SK-N-SH treated with all-trans-retinoic acid at 6 μM for 48 hours (cell line): ENCODE results near the gene IL17RA.
"Not testable (repeated sequence)": the region's sequence is repeated elsewhere in the genome, so short reads cannot be mapped to it uniquely, and the experiment has no call there.

ENCODE experiments used
- ATAC-seq: fragments of 200-7000 bp; cut with Tn5 transposase; 3 replicates; pipeline ENCODE4 v1.9.1; 2020; ENCODE audit warnings: mild to moderate bottlenecking, moderate library complexity
- BACH2 ChIP-seq: fragments of 250-450 bp; sonication (Bioruptor Pico); IDR thresholded peaks from 2 replicates; pipeline ENCODE4 v1.9.0; 2021; ENCODE audit warnings: mild to moderate bottlenecking, borderline replicate concordance
- CREB5 ChIP-seq: fragments of 250-450 bp; sonication (Bioruptor Pico); IDR thresholded peaks from 2 replicates; pipeline ENCODE4 v1.5.1; 2020; ENCODE audit warnings: low read depth, mild to moderate bottlenecking, moderate library complexity
- CSDC2 ChIP-seq: fragments of 250-450 bp; sonication (Bioruptor Pico); IDR thresholded peaks from 2 replicates; pipeline ENCODE4 v1.5.0; 2020; ENCODE audit warnings: mild to moderate bottlenecking, moderate library complexity
- ESRRG ChIP-seq: fragments of 250-450 bp; sonication (Bioruptor Pico); IDR thresholded peaks from 2 replicates; pipeline ENCODE4 v1.6.1; 2021; ENCODE audit warnings: mild to moderate bottlenecking
- GLIS3 ChIP-seq: fragments of 250-450 bp; sonication (Bioruptor Pico); IDR thresholded peaks from 2 replicates; pipeline ENCODE4 v1.5.0; 2020; ENCODE audit warnings: mild to moderate bottlenecking, moderate library complexity
- OSR1 ChIP-seq: fragments of 250-450 bp; sonication (Bioruptor Pico); IDR thresholded peaks from 2 replicates; pipeline ENCODE4 v1.8.0; 2022; ENCODE audit warnings: moderate library complexity, mild to moderate bottlenecking, inconsistent platforms
- PPARA ChIP-seq: fragments of 250-450 bp; sonication (Bioruptor Pico); IDR thresholded peaks from 2 replicates; pipeline ENCODE4 v1.5.0; 2020; ENCODE audit warnings: mild to moderate bottlenecking, borderline replicate concordance
- RARB ChIP-seq: fragments of 250-450 bp; sonication (Bioruptor Pico); IDR thresholded peaks from 2 replicates; pipeline ENCODE4 v1.8.0; 2021; ENCODE audit warnings: mild to moderate bottlenecking, moderate library complexity
- SNAI2 ChIP-seq: fragments of 250-450 bp; sonication (Bioruptor Pico); IDR thresholded peaks from 2 replicates; pipeline ENCODE4 v1.5.0; 2020; ENCODE audit warnings: mild to moderate bottlenecking, moderate library complexity
- TCF4 ChIP-seq: fragments of 250-450 bp; sonication (Bioruptor Pico); IDR thresholded peaks from 2 replicates; pipeline ENCODE4 v1.8.0; 2021; ENCODE audit warnings: mild to moderate bottlenecking, moderate library complexity, borderline replicate concordance
- TOX ChIP-seq: fragments of 250-450 bp; sonication (Bioruptor Pico); IDR thresholded peaks from 2 replicates; pipeline ENCODE4 v1.8.0; 2021; ENCODE audit warnings: mild to moderate bottlenecking, moderate library complexity, borderline replicate concordance
- ZC3H10 ChIP-seq: fragments of 250-450 bp; sonication (Bioruptor Pico); IDR thresholded peaks from 2 replicates; pipeline ENCODE4 v1.5.1; 2021; ENCODE audit warnings: mild to moderate bottlenecking, moderate library complexity
- ZFP3 ChIP-seq: fragments of 250-450 bp; sonication (Bioruptor Pico); IDR thresholded peaks from 2 replicates; pipeline ENCODE4 v1.5.0; 2020; ENCODE audit warnings: mild to moderate bottlenecking, moderate library complexity
- ZFP30 ChIP-seq: fragments of 450-650 bp; formaldehyde crosslinking; IDR thresholded peaks from 2 replicates; pipeline ENCODE4 v1.5.0; 2022; ENCODE audit warnings: mild to moderate bottlenecking, moderate library complexity
- ZNF565 ChIP-seq: fragments of 450-650 bp; formaldehyde crosslinking; conservative IDR thresholded peaks from 2 replicates; pipeline ENCODE4 v1.5.0; 2020; ENCODE audit warnings: low read depth, mild to moderate bottlenecking, moderate library complexity
- ZNF70 ChIP-seq: fragments of 450-650 bp; formaldehyde crosslinking; IDR thresholded peaks from 2 replicates; pipeline ENCODE4 v1.5.0; 2020; ENCODE audit warnings: mild to moderate bottlenecking, moderate library complexity
- ZNF8 ChIP-seq: fragments of 450-650 bp; formaldehyde crosslinking; IDR thresholded peaks from 2 replicates; pipeline ENCODE4 v1.5.0; 2020; ENCODE audit warnings: mild to moderate bottlenecking, moderate library complexity
- TF ChIP-seq, protein P1 (sequence below): fragments of 250-450 bp; sonication (Bioruptor Pico); IDR thresholded peaks from 2 replicates; pipeline ENCODE4 v1.8.0; 2021; ENCODE audit warnings: low read depth, mild to moderate bottlenecking, moderate library complexity, borderline replicate concordance
- TF ChIP-seq, protein P2 (sequence below): fragments of 250-450 bp; sonication (Bioruptor Pico); IDR thresholded peaks from 2 replicates; pipeline ENCODE4 v1.5.0; 2020; ENCODE audit warnings: mild to moderate bottlenecking, moderate library complexity
- TF ChIP-seq, protein P3 (sequence below): fragments of 250-450 bp; sonication (Bioruptor Pico); IDR thresholded peaks from 2 replicates; pipeline ENCODE4 v1.8.0; 2020; ENCODE audit warnings: mild to moderate bottlenecking, moderate library complexity, borderline replicate concordance

IL17RA gene

GRCh38 chr22:17140826-17141766 is 56.3 kb downstream of the IL17RA start:
- ATAC-seq = no peak
- TF ChIP-seq BACH2 (CRISPR knock-in tag) = no peak
- no peak for TF ChIP-seq ZNF8 (CRISPR knock-in tag)
- TF ChIP-seq CSDC2 (CRISPR knock-in tag) = no peak
- no peak for TF ChIP-seq ZFP30 (CRISPR knock-in tag)
- TF ChIP-seq TOX (CRISPR knock-in tag) = no peak
- TF ChIP-seq TCF4 (CRISPR knock-in tag) = no peak
- TF ChIP-seq, all 23 proteins: peak for 0

- no peak for TF ChIP-seq PPARA (CRISPR knock-in tag)
- no peak for TF ChIP-seq ZFP30 (CRISPR knock-in tag)
- TF ChIP-seq RARB (CRISPR knock-in tag) = no peak
- TF ChIP-seq OSR1 (CRISPR knock-in tag) = no peak
- no peak for TF ChIP-seq TOX (CRISPR knock-in tag)
- no peak for TF ChIP-seq ESRRG (CRISPR knock-in tag)
- TF ChIP-seq GLIS3 (CRISPR knock-in tag) = no peak
- no peak for TF ChIP-seq ZNF565 (CRISPR knock-in tag)
- no peak for TF ChIP-seq ZNF8 (CRISPR knock-in tag)
- TF ChIP-seq, protein P1, sequence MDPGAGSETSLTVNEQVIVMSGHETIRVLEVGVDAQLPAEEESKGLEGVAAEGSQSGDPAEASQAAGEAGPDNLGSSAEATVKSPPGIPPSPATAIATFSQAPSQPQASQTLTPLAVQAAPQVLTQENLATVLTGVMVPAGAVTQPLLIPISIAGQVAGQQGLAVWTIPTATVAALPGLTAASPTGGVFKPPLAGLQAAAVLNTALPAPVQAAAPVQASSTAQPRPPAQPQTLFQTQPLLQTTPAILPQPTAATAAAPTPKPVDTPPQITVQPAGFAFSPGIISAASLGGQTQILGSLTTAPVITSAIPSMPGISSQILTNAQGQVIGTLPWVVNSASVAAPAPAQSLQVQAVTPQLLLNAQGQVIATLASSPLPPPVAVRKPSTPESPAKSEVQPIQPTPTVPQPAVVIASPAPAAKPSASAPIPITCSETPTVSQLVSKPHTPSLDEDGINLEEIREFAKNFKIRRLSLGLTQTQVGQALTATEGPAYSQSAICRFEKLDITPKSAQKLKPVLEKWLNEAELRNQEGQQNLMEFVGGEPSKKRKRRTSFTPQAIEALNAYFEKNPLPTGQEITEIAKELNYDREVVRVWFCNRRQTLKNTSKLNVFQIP (CRISPR knock-in tag) = no peak
- no peak for TF ChIP-seq ZNF70 (CRISPR knock-in tag)
- TF ChIP-seq ZC3H10 (CRISPR knock-in tag) = no peak
- TF ChIP-seq, protein P2, sequence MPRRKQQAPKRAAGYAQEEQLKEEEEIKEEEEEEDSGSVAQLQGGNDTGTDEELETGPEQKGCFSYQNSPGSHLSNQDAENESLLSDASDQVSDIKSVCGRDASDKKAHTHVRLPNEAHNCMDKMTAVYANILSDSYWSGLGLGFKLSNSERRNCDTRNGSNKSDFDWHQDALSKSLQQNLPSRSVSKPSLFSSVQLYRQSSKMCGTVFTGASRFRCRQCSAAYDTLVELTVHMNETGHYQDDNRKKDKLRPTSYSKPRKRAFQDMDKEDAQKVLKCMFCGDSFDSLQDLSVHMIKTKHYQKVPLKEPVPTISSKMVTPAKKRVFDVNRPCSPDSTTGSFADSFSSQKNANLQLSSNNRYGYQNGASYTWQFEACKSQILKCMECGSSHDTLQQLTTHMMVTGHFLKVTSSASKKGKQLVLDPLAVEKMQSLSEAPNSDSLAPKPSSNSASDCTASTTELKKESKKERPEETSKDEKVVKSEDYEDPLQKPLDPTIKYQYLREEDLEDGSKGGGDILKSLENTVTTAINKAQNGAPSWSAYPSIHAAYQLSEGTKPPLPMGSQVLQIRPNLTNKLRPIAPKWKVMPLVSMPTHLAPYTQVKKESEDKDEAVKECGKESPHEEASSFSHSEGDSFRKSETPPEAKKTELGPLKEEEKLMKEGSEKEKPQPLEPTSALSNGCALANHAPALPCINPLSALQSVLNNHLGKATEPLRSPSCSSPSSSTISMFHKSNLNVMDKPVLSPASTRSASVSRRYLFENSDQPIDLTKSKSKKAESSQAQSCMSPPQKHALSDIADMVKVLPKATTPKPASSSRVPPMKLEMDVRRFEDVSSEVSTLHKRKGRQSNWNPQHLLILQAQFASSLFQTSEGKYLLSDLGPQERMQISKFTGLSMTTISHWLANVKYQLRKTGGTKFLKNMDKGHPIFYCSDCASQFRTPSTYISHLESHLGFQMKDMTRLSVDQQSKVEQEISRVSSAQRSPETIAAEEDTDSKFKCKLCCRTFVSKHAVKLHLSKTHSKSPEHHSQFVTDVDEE = no peak
- TF ChIP-seq, protein P3, sequence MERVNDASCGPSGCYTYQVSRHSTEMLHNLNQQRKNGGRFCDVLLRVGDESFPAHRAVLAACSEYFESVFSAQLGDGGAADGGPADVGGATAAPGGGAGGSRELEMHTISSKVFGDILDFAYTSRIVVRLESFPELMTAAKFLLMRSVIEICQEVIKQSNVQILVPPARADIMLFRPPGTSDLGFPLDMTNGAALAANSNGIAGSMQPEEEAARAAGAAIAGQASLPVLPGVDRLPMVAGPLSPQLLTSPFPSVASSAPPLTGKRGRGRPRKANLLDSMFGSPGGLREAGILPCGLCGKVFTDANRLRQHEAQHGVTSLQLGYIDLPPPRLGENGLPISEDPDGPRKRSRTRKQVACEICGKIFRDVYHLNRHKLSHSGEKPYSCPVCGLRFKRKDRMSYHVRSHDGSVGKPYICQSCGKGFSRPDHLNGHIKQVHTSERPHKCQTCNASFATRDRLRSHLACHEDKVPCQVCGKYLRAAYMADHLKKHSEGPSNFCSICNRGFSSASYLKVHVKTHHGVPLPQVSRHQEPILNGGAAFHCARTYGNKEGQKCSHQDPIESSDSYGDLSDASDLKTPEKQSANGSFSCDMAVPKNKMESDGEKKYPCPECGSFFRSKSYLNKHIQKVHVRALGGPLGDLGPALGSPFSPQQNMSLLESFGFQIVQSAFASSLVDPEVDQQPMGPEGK (CRISPR knock-in tag) = no peak
- no peak for TF ChIP-seq SNAI2 (CRISPR knock-in tag)
- TF ChIP-seq ZFP3 (CRISPR knock-in tag) = no peak
- no peak for TF ChIP-seq BACH2 (CRISPR knock-in tag)
- TF ChIP-seq, all 23 proteins: peak for 0
- ATAC-seq = no peak
Measured at GRCh38 chr22:17143101-17143500, 58.3 kb downstream of the IL17RA start.

DNA sequence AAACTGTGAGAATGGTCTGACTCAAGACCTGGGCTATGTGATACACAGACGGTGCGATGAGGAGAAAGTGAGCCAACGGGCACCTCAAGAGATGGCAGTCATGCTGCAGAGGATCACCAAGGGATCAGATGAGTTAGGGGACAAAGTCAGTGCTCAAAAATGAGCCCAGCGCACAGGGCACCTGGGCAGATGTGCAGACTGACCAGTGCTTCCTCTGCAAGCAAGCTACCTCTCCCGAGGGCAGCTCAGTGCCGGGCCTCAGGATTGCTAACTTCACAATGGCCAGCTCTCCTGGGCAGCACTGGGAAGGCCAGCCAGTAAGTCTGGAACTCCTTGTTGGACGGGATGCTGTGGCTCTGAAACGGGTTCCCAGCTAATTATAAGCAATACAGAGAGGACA is 59.0 kb downstream of the IL17RA start:
- no peak for ATAC-seq
- TF ChIP-seq ZFP3 (CRISPR knock-in tag) = no peak
- no peak for TF ChIP-seq TCF4 (CRISPR knock-in tag)
- no peak for TF ChIP-seq RARB (CRISPR knock-in tag)

DNA sequence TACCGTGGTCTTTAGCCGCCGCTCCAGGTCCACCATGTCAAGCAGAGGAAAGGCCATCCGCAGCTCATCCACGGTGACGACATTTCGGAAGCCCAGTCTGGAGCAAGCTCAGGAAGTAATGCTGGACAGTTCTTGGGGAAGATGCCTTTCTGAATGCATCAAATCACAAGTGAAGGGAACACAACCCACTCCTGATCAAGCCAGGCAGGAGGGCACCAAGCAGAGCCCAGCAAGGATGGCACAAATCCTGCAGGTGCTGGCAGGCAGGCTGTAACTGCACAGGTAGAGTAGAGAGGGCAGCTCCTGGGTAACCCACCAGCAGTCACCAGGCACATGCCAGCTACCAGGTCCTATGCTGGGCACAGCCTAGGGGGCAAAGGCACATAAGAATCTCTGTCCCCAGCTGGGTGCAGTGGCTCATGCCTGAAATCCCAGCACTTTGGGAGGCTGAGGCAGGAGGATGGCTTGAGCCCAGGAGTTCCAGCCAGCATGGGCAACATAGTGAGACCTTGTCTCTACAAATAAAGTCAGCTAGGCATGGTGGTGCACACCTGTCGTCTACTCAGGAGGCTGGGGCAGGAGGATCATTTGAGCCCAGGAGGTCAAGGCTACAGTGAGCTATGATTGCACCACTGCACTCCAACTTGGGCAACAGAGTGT is 60.4 kb downstream of the IL17RA start:
- TF ChIP-seq ESRRG (CRISPR knock-in tag) (no peak), CREB5 (CRISPR knock-in tag) (no peak), ZNF8 (CRISPR knock-in tag) (no peak), SNAI2 (CRISPR knock-in tag) (no peak), RARB (CRISPR knock-in tag) (no peak)
- no peak for ATAC-seq

- ATAC-seq = not testable (repeated sequence)
Measured at GRCh38 chr22:17147458-17147857, 62.7 kb downstream of the IL17RA start.
